GM04504 (cell line): Measurements from ENCODE around the gene SUPV3L1.

Source experiments
- DNase-seq: peaks from one replicate; pipeline ENCODE4 v3.0.0-alpha.2; 2012; ENCODE audit warnings: low read depth

The SUPV3L1 gene

DNA sequence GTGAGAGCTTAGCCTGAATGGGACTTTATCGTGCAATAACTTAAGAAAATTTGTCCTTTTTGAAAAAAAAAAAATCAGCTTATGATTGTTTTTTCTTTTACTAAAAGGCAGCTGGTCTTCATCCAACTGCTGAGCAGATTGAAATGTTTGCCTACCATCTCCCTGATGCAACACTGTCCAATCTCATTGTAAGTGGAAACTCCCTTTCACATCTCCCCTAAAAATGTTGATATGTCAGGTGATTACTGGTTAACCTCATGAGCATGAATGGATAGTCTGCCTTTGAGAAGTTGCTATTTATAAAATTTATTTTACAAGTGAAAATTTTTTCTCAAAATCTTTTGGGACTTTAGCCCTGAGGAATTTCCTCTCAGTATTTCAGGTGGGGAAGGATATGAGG, 22.3 kb downstream of the SUPV3L1 start:
- DNase-seq = no peak

DNA sequence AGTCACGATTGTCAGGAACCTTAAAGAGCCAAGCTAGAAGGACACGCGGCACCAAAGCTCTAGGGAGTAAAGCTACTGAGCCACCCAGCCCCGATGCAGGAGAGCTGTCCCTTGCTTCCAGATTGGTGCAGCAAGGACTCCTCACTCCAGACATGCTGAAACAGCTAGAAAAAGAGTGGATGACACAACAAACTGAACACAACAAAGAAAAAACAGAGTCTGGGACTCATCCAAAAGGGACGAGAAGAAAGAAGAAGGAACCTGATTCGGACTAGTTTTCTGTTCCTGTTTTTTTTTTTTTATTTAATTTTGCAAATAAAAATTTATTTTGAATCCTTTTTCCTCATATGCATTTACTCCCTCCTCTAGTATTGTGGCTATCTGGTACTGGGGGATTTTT, 28.7 kb downstream of the SUPV3L1 start:
- no peak for DNase-seq

DNA sequence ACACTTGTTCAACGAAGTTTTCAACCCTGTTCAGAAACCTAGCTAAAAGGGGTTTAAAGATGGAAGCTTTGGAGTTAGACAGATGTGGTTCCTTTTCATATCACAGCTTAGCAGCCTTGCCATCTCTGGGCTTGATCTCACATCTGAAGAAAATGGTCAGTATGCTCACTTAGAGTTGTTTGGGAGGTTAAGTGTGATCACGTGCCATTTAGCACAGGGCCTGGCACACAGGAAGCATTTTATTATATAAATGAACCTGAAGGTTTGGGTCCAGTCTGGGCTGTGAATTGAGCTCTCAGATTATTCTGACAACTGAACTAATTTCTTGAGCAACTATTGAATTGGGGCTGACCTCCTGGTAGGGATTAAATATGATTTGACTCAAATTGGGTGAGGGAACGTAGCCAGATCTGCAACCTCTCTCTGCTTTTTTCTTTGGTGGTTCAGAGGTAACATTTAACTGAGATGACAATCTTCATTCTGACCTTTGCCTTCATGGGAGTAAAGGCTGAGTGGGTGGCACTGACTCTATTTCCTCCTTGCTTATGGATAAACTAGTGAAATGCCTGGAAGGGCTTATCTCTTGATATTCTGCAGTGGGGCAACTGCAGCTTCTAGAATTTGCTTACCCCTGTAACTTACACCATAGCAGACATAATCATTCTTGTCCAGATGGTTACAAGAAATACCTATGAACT, 29.9 kb downstream of the SUPV3L1 start:
- DNase-seq = no peak

DNA sequence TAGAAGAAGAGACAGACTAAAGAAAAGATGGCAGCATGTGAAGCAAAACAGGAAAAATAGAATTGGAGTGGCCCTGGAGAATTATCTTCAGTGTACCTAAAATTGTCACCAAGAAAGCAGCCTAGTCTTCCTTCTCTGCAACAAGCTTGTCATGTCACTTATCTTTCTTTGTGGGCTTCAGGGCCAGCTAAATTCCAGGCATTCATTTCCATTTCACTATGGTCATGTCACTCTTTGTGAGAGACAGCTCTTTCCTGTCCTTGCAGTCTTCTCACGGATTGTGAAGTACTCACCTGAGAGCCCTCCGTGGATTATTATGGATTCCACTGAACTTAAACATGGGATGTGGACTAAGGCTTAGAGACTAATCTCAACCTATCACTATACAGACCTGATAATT, 31.1 kb downstream of the SUPV3L1 start:
- no peak for DNase-seq

DNA sequence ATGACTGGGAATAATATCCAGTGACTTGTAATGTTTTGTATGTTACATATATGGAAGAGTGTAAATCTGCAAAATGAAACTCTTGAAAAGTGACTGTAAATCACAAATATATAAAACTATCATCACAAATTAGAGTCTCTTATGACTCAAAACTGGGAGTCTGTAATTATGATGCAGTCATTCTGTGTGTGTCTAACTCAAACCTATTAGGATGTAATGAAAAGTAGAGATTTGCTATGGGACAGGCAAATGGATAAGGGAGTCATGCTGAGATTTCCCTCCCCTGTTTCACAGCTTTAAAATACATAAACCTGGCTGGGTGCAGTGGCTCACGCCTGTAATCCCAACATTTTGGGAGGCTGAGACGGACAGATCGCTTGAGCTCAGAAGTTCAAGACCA, 31.5 kb downstream of the SUPV3L1 start:
- no peak for DNase-seq

DNA sequence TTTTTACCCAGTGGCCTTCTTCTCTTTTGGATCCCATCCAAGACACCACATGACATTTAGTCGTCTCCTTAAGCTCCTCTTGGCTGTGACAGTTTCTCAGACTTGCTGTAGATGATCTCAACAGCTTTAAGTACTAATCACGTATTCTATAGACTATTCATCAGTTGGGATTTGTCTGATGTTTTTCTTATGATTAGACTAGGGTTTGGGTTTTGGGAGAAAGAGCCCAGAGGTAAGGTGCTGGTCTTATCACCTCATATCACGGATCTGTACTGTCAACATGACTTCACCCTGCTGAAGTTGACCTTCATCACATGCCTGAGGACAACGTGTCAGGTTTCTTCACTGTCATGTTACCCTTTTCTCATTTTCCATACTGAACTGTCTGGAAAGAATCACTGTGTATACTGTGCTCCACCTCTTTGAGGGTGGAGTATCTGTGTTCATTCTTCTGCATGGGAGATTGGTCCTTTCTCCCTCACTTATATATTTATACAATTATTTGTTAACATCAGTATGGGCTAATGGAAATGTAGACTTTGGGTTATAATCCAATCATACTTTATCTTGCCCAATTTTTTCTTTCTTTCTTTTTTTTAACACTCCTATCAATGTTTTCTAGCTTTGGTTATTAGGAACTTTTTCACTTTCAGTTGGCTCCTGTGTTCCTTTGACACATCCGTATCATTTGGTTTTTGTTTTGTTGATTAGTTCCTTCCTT, 33.7 kb downstream of the SUPV3L1 start:
- DNase-seq = no peak

DNA sequence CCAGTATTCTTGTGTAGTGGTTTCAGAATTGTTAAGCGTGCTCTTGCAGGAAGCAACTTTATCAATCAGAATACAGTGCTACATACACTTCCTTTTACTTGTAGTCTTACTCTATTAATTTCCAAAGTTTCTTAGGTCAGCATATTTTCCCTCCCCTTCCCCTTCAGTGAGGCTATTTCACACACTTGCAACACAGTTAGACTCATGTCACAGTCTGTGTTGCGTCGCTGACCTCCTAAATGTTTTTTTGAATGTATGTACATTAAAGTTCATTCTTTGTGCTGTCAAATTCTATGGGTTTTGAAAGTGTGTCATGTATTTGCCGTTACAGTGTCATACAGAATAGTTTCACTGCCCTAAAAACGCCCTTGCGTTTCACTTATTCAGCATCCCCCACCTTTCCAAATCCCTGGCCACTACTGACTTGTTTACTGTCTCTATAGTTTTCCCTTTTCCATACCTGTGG, 34.7 kb downstream of the SUPV3L1 start:
- no peak for DNase-seq

DNA sequence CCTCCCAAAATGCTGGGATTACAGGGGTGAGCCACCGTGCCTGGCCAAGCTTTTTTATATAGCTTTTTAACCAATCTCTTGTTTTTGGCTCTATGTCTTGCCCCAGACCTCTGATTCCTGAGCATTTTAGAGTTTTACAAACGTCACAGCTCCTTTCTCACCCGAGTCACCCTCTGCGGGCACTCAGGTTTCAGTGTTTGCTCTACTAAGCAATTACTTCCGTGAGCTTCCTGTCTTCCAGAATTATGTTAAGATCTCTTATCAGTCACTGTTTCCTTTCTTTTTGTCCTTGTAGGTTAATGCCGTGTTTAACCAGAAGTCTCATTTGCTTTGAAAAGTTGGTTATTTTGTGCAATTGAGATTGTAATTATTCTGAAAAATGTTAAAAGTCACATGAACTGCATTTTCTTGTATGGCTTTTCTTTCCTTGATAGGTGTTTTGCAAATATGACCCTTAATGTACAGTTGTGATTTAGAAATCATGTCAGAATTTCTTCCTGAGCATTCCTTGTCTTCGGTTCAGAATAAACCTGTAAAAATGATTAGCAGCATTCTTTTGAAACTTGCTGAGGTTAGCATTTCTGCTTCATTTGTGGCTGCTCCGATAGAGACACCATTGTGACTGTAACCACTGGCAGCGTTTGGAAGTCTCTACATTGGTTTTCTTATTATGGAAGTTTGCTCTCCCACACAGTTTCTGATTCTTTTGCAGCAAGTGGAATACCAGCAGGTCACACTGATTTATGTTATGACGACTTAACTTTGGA, 35.6 kb downstream of the SUPV3L1 start:
- no peak for DNase-seq

DNA sequence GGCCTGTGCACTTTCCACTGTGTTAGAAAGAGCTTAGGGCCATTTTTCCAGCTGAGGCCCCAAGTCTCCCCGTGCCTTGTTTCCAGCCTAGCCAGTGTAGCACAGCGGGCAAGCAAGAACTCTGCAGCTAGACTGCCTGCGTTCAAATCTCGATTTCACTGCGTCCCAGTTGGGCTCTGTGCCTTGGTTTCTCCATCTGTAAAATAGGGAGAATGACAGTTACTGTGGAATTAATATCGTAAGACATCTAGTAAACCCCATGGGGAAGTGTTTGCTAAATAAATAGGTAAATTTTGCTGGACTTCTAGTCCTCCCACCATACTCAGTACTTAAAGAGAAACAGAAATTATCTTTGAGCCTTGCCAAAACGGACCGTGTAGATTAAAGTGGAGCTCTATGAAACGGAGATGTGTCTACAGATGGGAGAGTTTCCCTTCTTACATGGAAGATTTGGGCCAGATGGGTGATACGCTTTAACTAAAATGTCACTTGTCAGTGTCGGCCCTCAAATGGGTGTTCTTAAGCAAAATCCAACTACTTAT, 36.6 kb downstream of the SUPV3L1 start:
- DNase-seq = no peak

DNA sequence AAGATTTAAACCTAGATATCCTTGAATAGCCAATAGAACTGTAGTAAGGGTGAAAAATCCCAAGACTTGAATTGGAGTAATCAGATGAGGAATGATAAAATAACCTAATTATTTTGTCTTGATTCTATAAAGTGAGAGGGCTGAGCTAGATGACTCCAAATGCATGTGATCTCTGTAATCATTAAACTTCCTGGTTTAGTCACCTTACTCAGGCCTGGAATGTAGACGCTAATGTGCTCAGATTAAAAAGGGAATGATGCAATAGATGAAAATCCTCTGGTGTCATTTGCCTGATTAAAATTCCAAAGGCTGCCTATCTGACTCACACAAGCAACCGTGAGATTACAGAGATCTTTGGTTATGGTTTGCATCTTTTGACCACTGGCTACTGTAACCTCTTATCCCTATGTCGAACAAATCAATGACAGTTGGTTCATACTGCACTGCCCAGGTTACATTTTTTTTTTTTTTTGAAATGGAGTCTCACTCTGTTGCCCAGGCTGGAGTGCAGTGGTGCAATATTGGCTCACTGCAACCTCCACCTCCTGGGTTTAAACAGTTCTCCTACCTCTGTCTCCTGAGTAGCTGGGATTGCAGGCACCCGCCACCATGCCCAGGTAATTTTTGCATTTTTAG, 37.2 kb downstream of the SUPV3L1 start:
- DNase-seq = peak; percentile 66

DNA sequence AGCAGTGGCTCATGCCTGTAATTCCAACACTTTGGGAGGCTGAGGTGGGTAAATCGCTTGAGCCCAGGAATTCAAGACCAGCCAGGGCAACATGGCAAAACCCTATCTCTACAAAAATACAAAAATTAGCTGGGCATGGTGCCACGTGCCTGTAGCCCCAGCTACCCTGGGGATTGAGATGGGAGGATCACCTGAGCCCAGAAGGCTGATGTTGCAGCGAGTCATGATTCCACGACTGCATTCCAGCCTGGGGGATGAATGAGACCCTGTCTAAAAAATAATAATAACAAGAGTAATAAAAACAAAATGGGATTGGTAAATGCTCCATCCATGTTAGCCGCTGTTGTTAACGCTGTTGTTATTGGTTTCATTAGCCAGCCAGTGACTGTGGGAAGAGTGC, 38.8 kb downstream of the SUPV3L1 start:
- DNase-seq = no peak

DNA sequence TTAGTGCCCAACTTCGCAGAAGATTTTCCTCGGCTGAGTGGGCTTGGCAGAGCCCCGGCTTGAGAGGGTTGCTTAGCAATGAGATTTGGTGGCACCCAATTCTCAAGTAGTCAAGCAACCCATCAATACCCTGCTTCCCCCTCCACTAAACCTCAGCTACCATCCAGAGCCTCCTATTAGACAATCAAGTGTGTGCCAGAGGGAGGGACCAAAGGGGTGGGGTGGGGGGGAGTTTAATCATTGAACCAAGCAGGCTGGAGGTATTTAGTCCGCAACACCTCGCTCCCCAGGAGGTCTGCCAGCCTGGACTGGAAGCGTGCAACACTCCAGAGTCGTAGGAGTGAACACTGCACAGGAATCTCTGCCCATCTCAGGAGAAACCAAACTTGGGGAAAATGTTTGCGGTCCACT, 40.0 kb downstream of the SUPV3L1 start, which contains the start of gene HKDC1:
Gene HKDC1 (plus strand): TSS at position 292 of the 411 bp plus-strand sequence. CDS start 104 bp downstream, at position 396.
- no peak for DNase-seq

DNA sequence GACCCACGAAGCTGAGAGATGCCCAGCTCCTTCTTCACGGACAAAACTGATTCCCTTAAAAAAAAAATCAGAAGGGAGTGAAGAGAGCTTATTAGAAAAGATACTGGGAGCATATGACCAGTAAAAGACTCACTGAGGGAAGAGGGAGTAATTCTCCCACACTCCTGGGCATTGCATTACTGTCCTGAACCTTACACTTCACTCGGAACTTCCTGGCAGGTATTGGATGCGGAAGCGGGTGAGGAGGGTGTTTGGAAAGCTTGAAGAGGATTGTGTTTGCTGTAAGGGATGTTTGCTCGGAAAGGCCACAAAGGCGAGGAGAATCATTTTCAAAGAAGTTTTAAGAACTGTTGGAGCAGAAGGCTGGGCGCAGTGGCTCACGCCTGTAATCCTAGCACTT, 40.5 kb downstream of the SUPV3L1 start:
- no peak for DNase-seq

DNA sequence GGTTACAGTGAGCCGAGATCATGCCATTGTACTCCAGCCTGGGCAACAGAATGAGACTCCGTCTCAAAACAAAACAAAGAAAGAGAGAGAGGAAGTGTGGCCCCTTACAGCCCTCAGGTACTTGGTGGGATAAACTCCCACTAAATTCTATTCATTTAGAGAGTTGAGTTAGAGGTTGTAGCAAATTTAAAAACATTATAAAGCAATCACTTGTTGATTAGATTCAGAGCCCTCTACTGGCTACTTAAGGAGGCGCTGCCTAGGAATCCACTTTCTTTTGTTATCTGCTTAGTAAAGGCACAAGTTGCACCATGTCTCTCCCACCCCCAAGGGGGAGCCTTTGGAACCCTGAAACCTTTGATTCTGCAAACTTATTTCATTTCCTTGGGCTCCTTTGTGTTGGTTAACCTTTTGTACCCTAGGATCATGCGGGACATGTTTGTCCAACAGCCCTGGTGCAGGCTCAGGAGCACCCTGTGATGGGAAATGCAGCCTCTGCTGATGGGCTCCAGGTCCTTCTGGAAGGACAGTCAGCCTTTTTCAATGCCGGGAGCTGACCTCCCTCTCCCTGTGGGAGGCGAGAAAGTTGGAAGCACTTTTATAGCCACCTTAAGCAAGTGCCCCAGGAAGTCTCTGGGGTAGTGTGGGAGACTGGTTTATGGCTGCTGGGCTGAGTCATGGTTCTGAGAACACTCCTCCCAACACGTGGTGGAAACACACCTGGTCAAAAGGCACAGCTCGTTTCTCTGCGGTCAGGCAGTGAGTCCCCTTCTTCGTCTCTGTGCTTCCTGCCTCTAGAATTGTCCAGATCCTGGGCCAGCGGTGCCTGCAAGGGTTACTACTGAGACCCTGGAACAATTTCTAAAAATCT, 42.4 kb downstream of the SUPV3L1 start:
- DNase-seq = peak; percentile 36

DNA sequence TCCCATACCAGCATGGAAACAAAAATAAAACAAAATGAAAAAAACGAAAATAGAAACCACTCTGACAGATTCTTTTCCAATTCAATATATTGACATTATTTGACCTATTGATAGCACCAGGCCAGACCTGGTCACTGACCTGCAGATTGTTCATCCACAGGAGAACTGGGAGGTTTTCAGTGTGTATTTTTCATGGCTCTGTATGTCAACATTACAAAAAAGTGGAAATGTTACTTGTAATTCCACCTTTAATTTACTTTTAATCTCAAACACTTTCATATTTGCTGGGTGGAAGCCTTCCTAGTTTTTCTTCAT, 43.0 kb downstream of the SUPV3L1 start:
- no peak for DNase-seq

DNA sequence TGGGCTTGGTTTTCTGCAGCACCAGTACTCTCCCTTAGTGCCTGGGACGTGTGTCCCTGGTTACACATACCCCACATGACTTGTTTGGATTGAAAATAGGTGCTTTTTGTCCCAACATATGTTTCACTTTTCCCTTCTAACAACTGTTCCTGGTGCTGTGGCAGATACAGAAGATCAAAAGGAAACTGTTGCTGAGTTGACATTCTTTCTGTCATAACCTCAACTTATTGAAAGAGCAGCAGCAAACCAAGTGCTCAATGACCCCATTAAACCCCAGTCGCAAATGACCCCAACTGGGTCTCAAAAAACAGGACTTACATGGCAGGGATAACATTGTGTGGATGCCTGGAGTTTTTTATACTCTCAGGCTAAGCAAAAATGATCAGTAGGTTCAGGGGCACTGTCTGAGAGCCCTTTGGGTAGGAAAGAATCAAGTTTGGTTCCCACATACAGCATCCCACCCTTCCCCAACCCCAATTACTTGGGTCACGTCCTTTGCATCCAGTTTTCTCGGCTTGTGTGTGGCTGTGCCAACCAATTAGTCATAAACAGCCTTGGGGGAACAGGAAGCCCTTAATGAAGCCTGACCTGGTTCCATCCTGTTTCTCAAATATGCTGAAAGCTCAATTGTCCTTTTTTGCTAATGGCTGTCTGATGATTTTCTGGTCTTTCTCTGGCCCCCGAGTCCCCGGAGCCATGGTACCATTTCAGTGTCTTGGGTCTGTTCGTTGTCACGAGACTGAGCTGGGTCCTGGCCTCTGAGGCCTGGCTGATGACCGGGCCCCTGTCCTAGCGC, 45.0 kb downstream of the SUPV3L1 start:
- no peak for DNase-seq

DNA sequence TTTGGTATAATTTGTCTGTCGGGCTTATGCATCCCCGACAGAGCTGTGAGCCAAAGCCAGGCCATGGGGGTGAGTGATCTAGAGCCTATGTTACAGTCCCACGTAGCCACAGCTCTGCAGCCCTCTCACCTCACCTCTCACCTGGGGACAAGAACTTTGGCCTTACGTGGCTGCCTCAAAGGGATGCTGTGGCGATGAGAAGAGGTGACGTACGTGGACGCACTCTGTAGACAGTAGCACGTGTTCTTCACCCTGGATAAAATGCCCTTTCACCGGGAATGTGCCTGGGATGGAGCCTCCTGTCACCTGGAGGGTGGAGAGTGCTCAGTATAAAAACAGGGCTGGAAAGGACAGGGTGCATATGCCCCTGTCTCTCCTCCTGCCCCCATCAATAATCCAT, 45.6 kb downstream of the SUPV3L1 start:
- DNase-seq = no peak

DNA sequence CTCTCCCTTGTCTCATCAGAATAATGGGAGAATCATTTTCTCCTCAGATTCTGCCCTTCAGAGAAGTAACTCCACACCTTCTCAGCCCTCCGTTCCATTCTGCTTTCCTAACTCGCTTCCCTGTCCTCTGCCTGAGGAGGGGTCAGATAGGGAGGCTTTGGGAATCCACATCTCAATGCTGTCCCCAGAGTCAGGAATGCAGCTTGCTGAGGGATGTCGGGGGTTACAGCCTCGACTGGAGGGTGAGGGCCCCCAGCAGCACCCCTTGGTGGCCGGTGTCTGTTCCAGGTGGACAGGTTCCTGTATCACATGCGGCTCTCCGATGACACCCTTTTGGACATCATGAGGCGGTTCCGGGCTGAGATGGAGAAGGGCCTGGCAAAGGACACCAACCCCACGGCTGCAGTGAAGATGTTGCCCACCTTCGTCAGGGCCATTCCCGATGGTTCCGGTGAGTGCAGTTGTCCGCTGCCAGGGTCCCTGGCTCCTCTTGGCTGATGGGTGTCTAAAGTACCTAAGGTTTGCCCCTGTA, 47.0 kb downstream of the SUPV3L1 start:
- no peak for DNase-seq

DNA sequence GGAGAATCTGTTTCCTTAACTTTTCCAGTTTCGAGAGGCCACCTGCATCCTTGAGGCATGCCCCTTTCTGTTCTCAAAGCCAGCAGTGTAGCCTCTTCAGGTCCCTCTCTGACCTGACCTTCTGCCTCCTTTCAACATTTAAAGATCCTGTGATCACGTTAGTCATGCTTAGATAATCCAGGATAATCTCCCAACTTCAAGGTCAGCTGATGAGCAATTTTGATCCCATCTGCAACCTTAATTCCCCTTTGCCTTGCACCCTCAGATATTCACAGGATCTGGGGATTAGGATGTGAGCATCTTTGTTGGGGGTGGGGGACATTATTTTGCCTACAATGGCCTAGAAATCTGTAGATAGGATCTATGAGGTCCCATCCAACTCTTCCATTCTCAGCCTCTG, 48.1 kb downstream of the SUPV3L1 start:
- DNase-seq = no peak

DNA sequence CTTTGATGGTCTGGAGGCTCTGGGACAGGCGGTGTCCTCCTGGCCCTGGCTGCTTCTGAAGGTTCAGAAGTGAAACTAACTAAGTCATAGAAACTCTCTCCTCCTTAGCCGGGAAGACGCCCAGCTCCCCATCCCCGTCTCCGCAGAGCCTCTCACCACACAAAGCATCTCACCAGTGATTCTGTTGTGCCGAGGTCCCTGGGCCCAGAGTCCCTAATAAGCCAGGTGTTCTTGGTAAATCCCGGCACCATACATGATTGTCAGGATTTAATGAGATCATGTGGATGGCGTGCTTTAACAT, 49.5 kb downstream of the SUPV3L1 start:
- no peak for DNase-seq
